Neural cell (in vitro differentiated cells): Measurements from ENCODE around the gene UNC13B. TPM values are rescaled to one million over a fixed set of nuclear protein-coding genes. Genes with fewer than 3 reads are reported as not detected.

Experiments used
- H2AFZ ChIP-seq: fragments of 200-600, 300-800 bp; sonication (generic), shearing (Covaris generic); 2 replicates; pipeline ENCODE4 v1.6.0; 2014; ENCODE audit warnings: low read depth, mild to moderate bottlenecking, antibody characterized with exemption, low read length, moderate library complexity
- H3F3A ChIP-seq: fragments of 200-600 bp; shearing (Covaris generic); 2 replicates; pipeline ENCODE4 v1.6.1; 2016; ENCODE audit warnings: mild to moderate bottlenecking, moderate library complexity, mixed read lengths, antibody characterized with exemption, low read length; ENCODE audit not compliant: insufficient read depth, poor library complexity, severe bottlenecking
- H3K27ac ChIP-seq: fragments of 200-600, 300-800 bp; sonication (generic), shearing (Covaris generic); 2 replicates; pipeline ENCODE4 v1.5.1; 2014; ENCODE audit warnings: mild to moderate bottlenecking, low read length, moderate library complexity
- H3K27me3 ChIP-seq: fragments of 300-800, 200-600 bp; sonication (generic), shearing (Covaris generic); 2 replicates; pipeline ENCODE4 v1.6.0; 2014; ENCODE audit warnings: mild to moderate bottlenecking, low read depth, low read length, moderate library complexity; ENCODE audit not compliant: insufficient read depth
- H3K36me3 ChIP-seq: fragments of 300-800, 200-600 bp; sonication (generic), shearing (Covaris generic); 2 replicates; pipeline ENCODE4 v1.5.1; 2014; ENCODE audit warnings: mild to moderate bottlenecking, antibody characterized with exemption, low read length, moderate library complexity; ENCODE audit not compliant: insufficient read depth
- H3K4me2 ChIP-seq: fragments of 300-800, 200-600 bp; sonication (generic), shearing (Covaris generic); 2 replicates; pipeline ENCODE4 v1.6.0; 2014; ENCODE audit warnings: mild to moderate bottlenecking, low read length
- H3K4me3 ChIP-seq: fragments of 300-800, 200-600 bp; sonication (generic), shearing (Covaris generic); 2 replicates; pipeline ENCODE4 v1.5.1; 2014; ENCODE audit warnings: mild to moderate bottlenecking, low read length, moderate library complexity
- H3K79me2 ChIP-seq: fragments of 200-600 bp; shearing (Covaris generic); replicated peaks from 2 replicates; pipeline ENCODE4 v1.6.0; 2014; ENCODE audit warnings: mild to moderate bottlenecking, low read length, moderate library complexity; ENCODE audit not compliant: insufficient read depth
- H3K9ac ChIP-seq: fragments of 300-800, 200-600 bp; sonication (generic), shearing (Covaris generic); 2 replicates; pipeline ENCODE4 v1.6.1; 2016; ENCODE audit warnings: mild to moderate bottlenecking, low read length, mixed read lengths
- H3K9me2 ChIP-seq: fragments of 200-600 bp; shearing (Covaris generic); 2 replicates; pipeline ENCODE4 v1.6.1; 2016; ENCODE audit warnings: mild to moderate bottlenecking, low read length, mixed read lengths; ENCODE audit not compliant: insufficient read depth
- H3K9me3 ChIP-seq: fragments of 200-600, 300-800 bp; sonication (generic), shearing (Covaris generic); 2 replicates; pipeline ENCODE4 v1.6.1; 2016; ENCODE audit warnings: mild to moderate bottlenecking, mixed run types, low read length, moderate library complexity, mixed read lengths
- H4K20me1 ChIP-seq: fragments of 200-600 bp; shearing (Covaris generic); 2 replicates; pipeline ENCODE4 v1.6.1; 2016; ENCODE audit warnings: mild to moderate bottlenecking, mixed run types; ENCODE audit not compliant: insufficient read depth
- CTCF ChIP-seq: fragments of 450-650 bp; IDR thresholded peaks from 2 replicates; pipeline ENCODE4 v1.5.1; 2014; ENCODE audit warnings: antibody characterized with exemption, mild to moderate bottlenecking, moderate library complexity; ENCODE audit not compliant: poor library complexity, severe bottlenecking
- EP300 ChIP-seq: fragments of 450-650 bp; conservative IDR thresholded peaks from 2 replicates; pipeline ENCODE4 v1.6.1; 2014; ENCODE audit warnings: antibody characterized with exemption, mild to moderate bottlenecking, moderate library complexity; ENCODE audit not compliant: poor library complexity, severe bottlenecking
- EZH2 ChIP-seq: fragments of 200-600, 300-800 bp; shearing (Covaris generic), sonication (generic); IDR thresholded peaks from 2 replicates; pipeline ENCODE4 v1.6.1; 2014; ENCODE audit warnings: antibody characterized with exemption, low read length, borderline replicate concordance, mild to moderate bottlenecking; ENCODE audit not compliant: insufficient read depth, poor library complexity, severe bottlenecking
- MXI1 ChIP-seq: fragments of 450-650 bp; conservative IDR thresholded peaks from 2 replicates; pipeline ENCODE4 v1.6.1; 2014; ENCODE audit warnings: antibody characterized with exemption, mild to moderate bottlenecking; ENCODE audit not compliant: poor library complexity, severe bottlenecking
- POLR2AphosphoS5 ChIP-seq: IDR thresholded peaks from 2 replicates; pipeline ENCODE4 v1.6.1; 2012
- RAD21 ChIP-seq: fragments of 450-650 bp; conservative IDR thresholded peaks from 2 replicates; pipeline ENCODE4 v1.6.1; 2014; ENCODE audit warnings: antibody characterized with exemption, mild to moderate bottlenecking, moderate library complexity
- REST ChIP-seq: IDR thresholded peaks from 2 replicates; pipeline ENCODE4 v1.6.1; 2012; ENCODE audit warnings: borderline replicate concordance
- SMC3 ChIP-seq: fragments of 450-650 bp; conservative IDR thresholded peaks from 2 replicates; pipeline ENCODE4 v1.6.1; 2014; ENCODE audit warnings: antibody characterized with exemption, mild to moderate bottlenecking, moderate library complexity; ENCODE audit not compliant: poor library complexity
- TAF1 ChIP-seq: IDR thresholded peaks from 2 replicates; pipeline ENCODE4 v1.6.1; 2012; ENCODE audit warnings: low read depth
- polyA plus RNA-seq: library from polyadenylated mRNA; depleted of rRNA; stranded (reverse); fragments of >200 nt; gene quantifications from 2 replicates; pipeline ENCODE4 v1.2.3, GENCODE V29; 2014

Gene UNC13B
- polyA plus RNA-seq, 1 donor from 2014 or later: 37.2 TPM

GRCh38 chr9:35262064-35262463 lies 100.3 kb downstream of the UNC13B start:
- Histone ChIP-seq H2AFZ (no peak overlapping the region), H3K9ac (no peak overlapping the region), H3K27ac (no peak overlapping the region), H3K4me2 (no peak overlapping the region), H3K79me2 (no peaks in the 10 kb centered on the region), H3F3A (no peaks in the 10 kb centered on the region), H3K9me2 (no peaks in the 10 kb centered on the region), H3K36me3 (no peaks in the 10 kb centered on the region), H3K4me3 (no peak overlapping the region), H3K9me3 (no peaks in the 10 kb centered on the region), H4K20me1 (no peaks in the 10 kb centered on the region), H3K27me3 (no peaks in the 10 kb centered on the region)
- TF ChIP-seq RAD21: no peak
- TF ChIP-seq TAF1: no peak
- no peak for TF ChIP-seq POLR2AphosphoS5

GRCh38 chr9:35267710-35268109 lies 105.9 kb downstream of the UNC13B start:
- Histone ChIP-seq H3K4me2 (no peak overlapping the region), H3K9ac (no peak overlapping the region), H3K4me3 (no peak overlapping the region), H3F3A (no peaks in the 10 kb centered on the region), H2AFZ (no peak overlapping the region), H3K36me3 (no peaks in the 10 kb centered on the region), H3K79me2 (no peaks in the 10 kb centered on the region), H3K9me2 (no peaks in the 10 kb centered on the region), H4K20me1 (no peaks in the 10 kb centered on the region), H3K27ac (no peak overlapping the region), H3K27me3 (no peaks in the 10 kb centered on the region), H3K9me3 (no peaks in the 10 kb centered on the region)
- TF ChIP-seq EP300 (no peak), EZH2 (no peak), REST (no peak), POLR2AphosphoS5 (no peak), MXI1 (no peak), TAF1 (no peak), SMC3 (no peak), CTCF (no peak), RAD21 (no peak)

GRCh38 chr9:35269919-35270318 lies 108.1 kb downstream of the UNC13B start:
- Histone ChIP-seq H3K27me3 (no peaks in the 10 kb centered on the region), H3K9ac (no peak overlapping the region), H3K9me2 (no peaks in the 10 kb centered on the region), H2AFZ (no peak overlapping the region), H3K27ac (no peak overlapping the region), H4K20me1 (no peaks in the 10 kb centered on the region), H3K36me3 (no peaks in the 10 kb centered on the region), H3K9me3 (no peaks in the 10 kb centered on the region), H3F3A (no peaks in the 10 kb centered on the region), H3K79me2 (no peaks in the 10 kb centered on the region), H3K4me3 (no peak overlapping the region), H3K4me2 (no peak overlapping the region)
- TF ChIP-seq REST: no peak
